Activated CD4-positive, CD25-positive, alpha-beta regulatory T cell treated with anti-CD3 and anti-CD28 coated beads, Interleukin-2, amount 50 U/mL, for 16 hours (primary cell): ENCODE data around the gene CCDC27.

Experiments used
- DNase-seq: peaks from one replicate; pipeline ENCODE4 v3.0.0-alpha.2; 2020; ENCODE audit warnings: low read depth, low spot score

Gene CCDC27

GRCh38 chr1:3717715-3718601 lies 34.3 kb upstream of the CCDC27 start:
- DNase-seq = no peak

GRCh38 chr1:3718764-3719163 lies 33.5 kb upstream of the CCDC27 start:
- DNase-seq = no peak

GRCh38 chr1:3721955-3722465 lies 30.2 kb upstream of the CCDC27 start:
- no peak for DNase-seq

GRCh38 chr1:3722846-3723245 lies 29.4 kb upstream of the CCDC27 start:
- DNase-seq = no peak

GRCh38 chr1:3724416-3725030 lies 27.7 kb upstream of the CCDC27 start:
- peak; percentile 63 for DNase-seq

GRCh38 chr1:3725366-3725765 lies 26.9 kb upstream of the CCDC27 start:
- DNase-seq = no peak

- no peak for DNase-seq
These were observed 25.0 kb upstream of the CCDC27 start for GRCh38 chr1:3727042-3727824.

- DNase-seq = no peak
These were observed 24.1 kb upstream of the CCDC27 start for GRCh38 chr1:3727825-3728776.

GRCh38 chr1:3729594-3730542 lies 22.4 kb upstream of the CCDC27 start:
- DNase-seq = no peak

GRCh38 chr1:3730543-3731247 lies 21.6 kb upstream of the CCDC27 start:
- DNase-seq = no peak

- no peak for DNase-seq
These were observed 20.4 kb upstream of the CCDC27 start for GRCh38 chr1:3731583-3732433.

GRCh38 chr1:3732434-3733093 lies 19.7 kb upstream of the CCDC27 start:
- no peak for DNase-seq

GRCh38 chr1:3733094-3733882 lies 19.0 kb upstream of the CCDC27 start:
- DNase-seq = no peak

- no peak for DNase-seq
These were observed 18.2 kb upstream of the CCDC27 start for GRCh38 chr1:3733883-3734589.

GRCh38 chr1:3734602-3735001 lies 17.6 kb upstream of the CCDC27 start:
- DNase-seq = no peak

GRCh38 chr1:3735027-3735681 lies 17.1 kb upstream of the CCDC27 start:
- no peak for DNase-seq
